ENCODE measurements around the gene PIGA.

- TF ChIP-seq CTCF (IDR thresholded peaks at IDR 0.05 in 8 of 11, conservative IDR thresholded peaks at IDR 0.05 in 3 of 11) (no peak), POLR2AphosphoS5 (IDR thresholded peaks at IDR 0.05) (peak in 1 of 3 donors; percentile 4), POLR2A (IDR thresholded peaks at IDR 0.05) (no peak)
These were observed 13.9 kb downstream of the PIGA start for GRCh38 chrX:15321447-15321846.
